HepG2 (cell line): ENCODE measurements around the gene ANXA6. TPM values are rescaled to one million over a fixed set of nuclear protein-coding genes. Genes with fewer than 3 reads are reported as not detected.

Experiments used
- FOXA1 ChIP-seq, 2 experiments: fragments of 450-650 bp in 1 of 2; sonication (generic) in 1 of 2; formaldehyde crosslinking in 1 of 2; IDR thresholded peaks; 2 replicates each; pipeline versions ENCODE4 v1.4.0 to v1.6.1; 2016 to 2020; ENCODE audit warnings: missing genetic modification reagents in 1 of 2
- GATAD1 ChIP-seq: IDR thresholded peaks from 2 replicates; pipeline ENCODE4 v1.6.1; 2016; ENCODE audit warnings: missing genetic modification reagents, missing compliant biosample characterization
- MEIS1 ChIP-seq: sonication (generic); formaldehyde crosslinking; IDR thresholded peaks from 2 replicates; pipeline ENCODE4 v1.9.0; 2021; ENCODE audit warnings: mild to moderate bottlenecking, missing genetic modification reagents, moderate library complexity, borderline replicate concordance
- NCOR1 ChIP-seq: fragments of 200-600 bp; sonication (generic); IDR thresholded peaks from 2 replicates; pipeline ENCODE4 v1.7.0; 2017; ENCODE audit warnings: antibody characterized with exemption, low read length, borderline replicate concordance
- NR2F6 ChIP-seq, 2 experiments: IDR thresholded peaks; 2 replicates each; pipeline ENCODE4 v1.6.1; 2016; ENCODE audit warnings: antibody characterized with exemption in 1 of 2, mild to moderate bottlenecking in 1 of 2
- PAX8 ChIP-seq: sonication (generic); formaldehyde crosslinking; IDR thresholded peaks from 2 replicates; pipeline ENCODE4 v1.8.0; 2022; ENCODE audit warnings: mild to moderate bottlenecking, missing genetic modification reagents, borderline replicate concordance
- POLR2AphosphoS5 ChIP-seq: IDR thresholded peaks from 2 replicates; pipeline ENCODE4 v1.6.1; 2012; ENCODE audit warnings: low read depth, low read length
- RCOR2 ChIP-seq: IDR thresholded peaks from 2 replicates; pipeline ENCODE4 v1.6.1; 2016; ENCODE audit warnings: missing biosample characterization, missing genetic modification reagents
- RORA ChIP-seq: sonication (generic); formaldehyde crosslinking; IDR thresholded peaks from 2 replicates; pipeline ENCODE4 v1.5.0; 2020; ENCODE audit warnings: mild to moderate bottlenecking, missing genetic modification reagents, moderate library complexity
- ZNF660 ChIP-seq: sonication (generic); formaldehyde crosslinking; IDR thresholded peaks from 2 replicates; pipeline ENCODE4 v1.5.1; 2020; ENCODE audit warnings: mild to moderate bottlenecking, low read depth, missing genetic modification reagents, borderline replicate concordance
- polyA plus RNA-seq, 8 experiments: library from polyadenylated mRNA; depleted of rRNA in 3 of 8; stranded (reverse) in 7 of 8; unstranded in 1 of 8; fragments of >200 nt; fragmentation: Illumina TruSeq in 4 of 8; extraction: Trizol in 4 of 8; gene quantifications; 2 replicates each; pipeline versions ENCODE4 v1.2.1 to v1.2.3, GENCODE V29; 2011 to 2016; ENCODE audit warnings: low read depth in 4 of 8, missing spikeins in 1 of 8, mixed read lengths in 1 of 8; ENCODE audit not compliant: insufficient read depth in 1 of 8
- total RNA-seq, 5 experiments: library from RNA; depleted of rRNA; stranded (reverse); fragments of >200 nt; fragmentation: Illumina TruSeq; extraction: Trizol; gene quantifications; 2 replicates each; pipeline ENCODE4 v1.2.3, GENCODE V29; 2016; ENCODE audit warnings: low read depth in 1 of 5
- TF ChIP-seq, protein P1 (sequence below): sonication (generic); formaldehyde crosslinking; IDR thresholded peaks from 2 replicates; pipeline ENCODE4 v1.5.0; 2020; ENCODE audit warnings: missing genetic modification reagents, mild to moderate bottlenecking, borderline replicate concordance
- TF ChIP-seq, protein P2 (sequence below): IDR thresholded peaks from 2 replicates; pipeline ENCODE4 v1.6.1; 2016
- TF ChIP-seq, protein P3 (sequence below), 2 experiments: sonication (generic) in 1 of 2; formaldehyde crosslinking in 1 of 2; IDR thresholded peaks; 2 replicates each; pipeline versions ENCODE4 v1.6.1 to v1.9.0; 2014 to 2022; ENCODE audit warnings: antibody characterized with exemption in 1 of 2, borderline replicate concordance in 1 of 2, inconsistent platforms in 1 of 2, low read depth in 1 of 2, missing genetic modification reagents in 1 of 2
- TF ChIP-seq, protein P4 (sequence below): sonication (generic); formaldehyde crosslinking; IDR thresholded peaks from 2 replicates; pipeline ENCODE4 v1.8.0; 2022; ENCODE audit warnings: missing genetic modification reagents, mild to moderate bottlenecking, moderate library complexity, borderline replicate concordance

ANXA6 gene
- total and polyA plus RNA-seq, 2 of the 13 experiments (the other 11 are each of a cell fraction or from before 2014, with no cell fraction given), result 103 to 125 TPM

DNA sequence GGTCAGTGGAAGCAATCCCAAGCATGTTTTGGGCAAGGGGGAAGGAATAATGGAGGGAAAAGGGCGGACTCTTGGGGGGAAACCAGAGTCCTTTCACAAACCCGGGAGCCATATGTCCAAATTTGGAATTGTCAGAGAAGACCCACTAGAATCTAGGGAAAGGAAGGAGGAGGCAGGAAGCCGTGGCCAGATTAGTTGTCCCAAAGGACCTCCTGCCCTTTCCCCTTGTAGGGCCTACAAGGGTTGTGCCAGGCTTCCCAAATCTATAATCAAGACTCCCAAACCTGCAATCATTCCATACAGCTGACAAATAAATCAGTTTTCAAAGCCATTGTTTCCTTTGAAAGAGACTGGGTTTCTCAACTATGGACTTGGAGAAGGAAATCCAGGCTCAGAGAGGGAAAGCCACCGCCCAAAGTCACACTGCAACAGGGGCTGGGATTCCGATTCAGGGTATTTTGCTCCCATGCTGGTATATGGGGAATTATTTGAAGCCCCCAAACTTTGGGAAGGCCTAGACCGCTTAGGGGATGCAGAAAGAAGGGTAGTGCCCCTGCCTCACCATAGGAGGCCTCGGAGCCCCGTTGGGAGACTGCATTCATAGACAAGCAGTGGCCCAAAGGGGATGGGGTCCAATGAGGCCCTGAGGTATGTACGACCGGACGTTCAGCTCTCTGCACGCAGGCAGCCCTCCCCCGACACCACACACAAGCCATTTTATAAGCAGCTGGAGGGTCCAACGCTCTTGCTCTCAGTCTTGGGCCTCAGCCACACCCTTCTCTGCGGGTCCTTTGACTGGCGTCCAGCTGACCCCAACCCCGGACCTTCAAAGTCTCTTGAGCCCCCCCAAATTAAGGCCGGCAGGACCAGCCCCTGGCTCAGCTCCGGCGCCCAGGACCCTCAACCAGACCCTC is 815 bp downstream of the ANXA6 start (continued):
- TF ChIP-seq, protein P1, sequence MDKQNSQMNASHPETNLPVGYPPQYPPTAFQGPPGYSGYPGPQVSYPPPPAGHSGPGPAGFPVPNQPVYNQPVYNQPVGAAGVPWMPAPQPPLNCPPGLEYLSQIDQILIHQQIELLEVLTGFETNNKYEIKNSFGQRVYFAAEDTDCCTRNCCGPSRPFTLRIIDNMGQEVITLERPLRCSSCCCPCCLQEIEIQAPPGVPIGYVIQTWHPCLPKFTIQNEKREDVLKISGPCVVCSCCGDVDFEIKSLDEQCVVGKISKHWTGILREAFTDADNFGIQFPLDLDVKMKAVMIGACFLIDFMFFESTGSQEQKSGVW (CRISPR knock-in tag), result no peak
- TF ChIP-seq ZNF660 (CRISPR knock-in tag), result no peak
- TF ChIP-seq, protein P2, sequence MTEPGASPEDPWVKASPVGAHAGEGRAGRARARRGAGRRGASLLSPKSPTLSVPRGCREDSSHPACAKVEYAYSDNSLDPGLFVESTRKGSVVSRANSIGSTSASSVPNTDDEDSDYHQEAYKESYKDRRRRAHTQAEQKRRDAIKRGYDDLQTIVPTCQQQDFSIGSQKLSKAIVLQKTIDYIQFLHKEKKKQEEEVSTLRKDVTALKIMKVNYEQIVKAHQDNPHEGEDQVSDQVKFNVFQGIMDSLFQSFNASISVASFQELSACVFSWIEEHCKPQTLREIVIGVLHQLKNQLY, result 0 out of 2 replicates have a peak, but pooled peaks have one; percentile 4
- peak; percentile 3; the same call in 1 of the 2 replicates for TF ChIP-seq RCOR2 (CRISPR knock-in tag)
- 0 out of 2 replicates have a peak, but pooled peaks have one; percentile 5 for TF ChIP-seq NCOR1
- TF ChIP-seq PAX8 (CRISPR knock-in tag), result no peak
- no peak; the same call in 1 of the 2 replicates for TF ChIP-seq NR2F6 (IDR thresholded peaks at IDR 0.05)
- TF ChIP-seq NR2F6 (CRISPR knock-in tag; IDR thresholded peaks at IDR 0.05), result no peak
- TF ChIP-seq POLR2AphosphoS5, result 0 out of 2 replicates have a peak, but pooled peaks have one; percentile 43
- TF ChIP-seq, protein P3, sequence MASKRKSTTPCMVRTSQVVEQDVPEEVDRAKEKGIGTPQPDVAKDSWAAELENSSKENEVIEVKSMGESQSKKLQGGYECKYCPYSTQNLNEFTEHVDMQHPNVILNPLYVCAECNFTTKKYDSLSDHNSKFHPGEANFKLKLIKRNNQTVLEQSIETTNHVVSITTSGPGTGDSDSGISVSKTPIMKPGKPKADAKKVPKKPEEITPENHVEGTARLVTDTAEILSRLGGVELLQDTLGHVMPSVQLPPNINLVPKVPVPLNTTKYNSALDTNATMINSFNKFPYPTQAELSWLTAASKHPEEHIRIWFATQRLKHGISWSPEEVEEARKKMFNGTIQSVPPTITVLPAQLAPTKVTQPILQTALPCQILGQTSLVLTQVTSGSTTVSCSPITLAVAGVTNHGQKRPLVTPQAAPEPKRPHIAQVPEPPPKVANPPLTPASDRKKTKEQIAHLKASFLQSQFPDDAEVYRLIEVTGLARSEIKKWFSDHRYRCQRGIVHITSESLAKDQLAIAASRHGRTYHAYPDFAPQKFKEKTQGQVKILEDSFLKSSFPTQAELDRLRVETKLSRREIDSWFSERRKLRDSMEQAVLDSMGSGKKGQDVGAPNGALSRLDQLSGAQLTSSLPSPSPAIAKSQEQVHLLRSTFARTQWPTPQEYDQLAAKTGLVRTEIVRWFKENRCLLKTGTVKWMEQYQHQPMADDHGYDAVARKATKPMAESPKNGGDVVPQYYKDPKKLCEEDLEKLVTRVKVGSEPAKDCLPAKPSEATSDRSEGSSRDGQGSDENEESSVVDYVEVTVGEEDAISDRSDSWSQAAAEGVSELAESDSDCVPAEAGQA (IDR thresholded peaks at IDR 0.05; ENCODE audit: low read depth), result no peak
- TF ChIP-seq, protein P3 (CRISPR knock-in tag; IDR thresholded peaks at IDR 0.05; ENCODE audit: borderline replicate concordance), result no peak
- TF ChIP-seq RORA (CRISPR knock-in tag), result no peak
- no peak for TF ChIP-seq MEIS1 (CRISPR knock-in tag)
- TF ChIP-seq, protein P4, sequence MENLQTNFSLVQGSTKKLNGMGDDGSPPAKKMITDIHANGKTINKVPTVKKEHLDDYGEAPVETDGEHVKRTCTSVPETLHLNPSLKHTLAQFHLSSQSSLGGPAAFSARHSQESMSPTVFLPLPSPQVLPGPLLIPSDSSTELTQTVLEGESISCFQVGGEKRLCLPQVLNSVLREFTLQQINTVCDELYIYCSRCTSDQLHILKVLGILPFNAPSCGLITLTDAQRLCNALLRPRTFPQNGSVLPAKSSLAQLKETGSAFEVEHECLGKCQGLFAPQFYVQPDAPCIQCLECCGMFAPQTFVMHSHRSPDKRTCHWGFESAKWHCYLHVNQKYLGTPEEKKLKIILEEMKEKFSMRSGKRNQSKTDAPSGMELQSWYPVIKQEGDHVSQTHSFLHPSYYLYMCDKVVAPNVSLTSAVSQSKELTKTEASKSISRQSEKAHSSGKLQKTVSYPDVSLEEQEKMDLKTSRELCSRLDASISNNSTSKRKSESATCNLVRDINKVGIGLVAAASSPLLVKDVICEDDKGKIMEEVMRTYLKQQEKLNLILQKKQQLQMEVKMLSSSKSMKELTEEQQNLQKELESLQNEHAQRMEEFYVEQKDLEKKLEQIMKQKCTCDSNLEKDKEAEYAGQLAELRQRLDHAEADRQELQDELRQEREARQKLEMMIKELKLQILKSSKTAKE (CRISPR knock-in tag), result no peak
- TF ChIP-seq GATAD1 (CRISPR knock-in tag), result 0 out of 2 replicates have a peak, but pooled peaks have one; percentile 4
- TF ChIP-seq FOXA1 (IDR thresholded peaks at IDR 0.05), result no peak
- no peak for TF ChIP-seq FOXA1 (CRISPR knock-in tag; IDR thresholded peaks at IDR 0.05)
